Suppressor macrophage (primary cell): ENCODE results near the gene MRM2.

Experiments
- DNase-seq, 4 experiments: peaks; one replicate each; pipeline ENCODE4 v3.0.0-alpha.2; 2020 to 2022

Gene MRM2

DNA sequence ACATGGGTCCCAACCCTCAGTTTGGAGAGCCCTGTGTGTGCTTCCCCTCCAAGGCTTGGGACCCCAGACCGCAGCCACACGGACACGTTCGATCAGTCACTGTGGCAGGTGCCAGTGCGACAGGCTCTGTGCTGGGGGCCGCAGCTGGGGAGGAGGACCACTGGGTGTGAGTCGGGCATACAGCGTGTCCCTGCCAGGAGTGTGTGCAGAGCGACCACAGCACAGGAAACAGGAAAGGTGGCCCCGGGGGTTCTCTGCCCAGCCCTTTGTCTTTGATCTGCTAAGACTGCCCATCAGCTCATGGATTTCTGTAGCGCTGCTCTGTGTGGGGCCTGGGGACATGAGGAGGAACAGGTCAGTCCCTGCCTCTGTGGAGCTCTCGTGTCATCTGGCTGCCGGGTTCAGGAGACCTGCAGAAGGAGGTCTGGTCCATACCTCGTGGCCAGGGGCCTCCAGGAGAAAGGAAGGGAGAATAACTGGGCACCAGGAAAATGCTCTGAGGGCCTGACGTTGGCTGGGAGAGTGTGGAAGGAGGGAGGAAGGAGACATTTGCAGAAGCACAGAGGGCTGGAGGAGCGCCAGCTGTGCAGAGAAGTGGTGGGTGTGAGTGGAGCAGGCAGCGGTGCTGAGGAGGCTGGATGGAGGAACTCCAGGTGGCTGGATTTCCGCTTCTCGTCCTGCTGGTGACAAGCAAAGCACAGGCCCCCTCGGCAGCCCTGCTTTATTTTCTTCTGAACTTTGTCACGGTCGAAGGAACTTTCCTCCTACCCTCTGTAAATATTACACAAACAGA lies 4.1 kb upstream of the MRM2 start:
- peak; percentile 60 to 84 (median 76) for DNase-seq

DNA sequence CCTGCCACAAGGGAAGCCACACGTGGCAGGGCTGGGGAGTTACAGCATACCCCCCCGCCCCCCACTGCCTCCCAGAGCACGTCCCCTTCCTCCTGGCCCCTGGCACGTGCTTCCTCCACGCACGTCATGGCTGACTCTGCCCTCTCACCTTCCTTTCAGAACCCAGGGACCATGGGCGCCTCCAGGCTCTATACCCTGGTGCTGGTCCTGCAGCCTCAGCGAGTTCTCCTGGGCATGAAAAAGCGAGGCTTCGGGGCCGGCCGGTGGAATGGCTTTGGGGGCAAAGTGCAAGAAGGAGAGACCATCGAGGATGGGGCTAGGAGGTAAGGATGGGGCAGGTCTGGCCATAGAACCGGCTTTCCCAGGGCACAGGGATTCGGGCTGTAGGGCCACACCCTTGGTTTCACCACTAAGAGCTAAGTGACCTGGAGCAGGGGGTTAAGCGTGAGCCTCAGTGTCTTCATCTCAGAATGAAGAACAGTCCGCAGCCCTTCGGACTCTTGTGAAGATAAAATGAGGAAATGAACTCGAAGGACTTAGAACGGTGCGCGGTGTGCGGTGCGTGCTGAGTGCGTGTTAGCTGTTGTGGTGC lies 2.5 kb upstream of the MRM2 start:
- peak in 2 of 4 experiments; percentile 37 to 47 for DNase-seq

DNA sequence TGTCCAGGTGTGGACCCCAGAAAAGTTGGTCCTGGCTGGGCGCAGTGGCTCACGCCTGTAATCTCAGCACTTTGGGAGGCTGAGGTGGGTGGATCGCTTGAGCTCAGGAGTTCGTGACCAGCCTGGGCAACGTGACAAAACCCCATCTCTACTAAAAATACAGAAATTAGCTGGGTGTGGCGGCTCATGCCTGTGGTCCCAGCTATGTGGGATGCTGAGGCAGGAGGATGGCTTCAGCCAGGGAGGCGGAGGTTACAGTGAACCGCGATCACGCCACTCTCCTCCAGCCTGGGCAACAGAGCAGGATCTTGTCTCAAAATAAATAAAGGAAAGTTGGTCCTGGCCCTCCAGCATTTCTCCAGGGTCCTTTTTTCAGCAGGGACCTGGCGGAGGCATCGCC lies 1.5 kb upstream of the MRM2 start:
- DNase-seq: no peak

DNA sequence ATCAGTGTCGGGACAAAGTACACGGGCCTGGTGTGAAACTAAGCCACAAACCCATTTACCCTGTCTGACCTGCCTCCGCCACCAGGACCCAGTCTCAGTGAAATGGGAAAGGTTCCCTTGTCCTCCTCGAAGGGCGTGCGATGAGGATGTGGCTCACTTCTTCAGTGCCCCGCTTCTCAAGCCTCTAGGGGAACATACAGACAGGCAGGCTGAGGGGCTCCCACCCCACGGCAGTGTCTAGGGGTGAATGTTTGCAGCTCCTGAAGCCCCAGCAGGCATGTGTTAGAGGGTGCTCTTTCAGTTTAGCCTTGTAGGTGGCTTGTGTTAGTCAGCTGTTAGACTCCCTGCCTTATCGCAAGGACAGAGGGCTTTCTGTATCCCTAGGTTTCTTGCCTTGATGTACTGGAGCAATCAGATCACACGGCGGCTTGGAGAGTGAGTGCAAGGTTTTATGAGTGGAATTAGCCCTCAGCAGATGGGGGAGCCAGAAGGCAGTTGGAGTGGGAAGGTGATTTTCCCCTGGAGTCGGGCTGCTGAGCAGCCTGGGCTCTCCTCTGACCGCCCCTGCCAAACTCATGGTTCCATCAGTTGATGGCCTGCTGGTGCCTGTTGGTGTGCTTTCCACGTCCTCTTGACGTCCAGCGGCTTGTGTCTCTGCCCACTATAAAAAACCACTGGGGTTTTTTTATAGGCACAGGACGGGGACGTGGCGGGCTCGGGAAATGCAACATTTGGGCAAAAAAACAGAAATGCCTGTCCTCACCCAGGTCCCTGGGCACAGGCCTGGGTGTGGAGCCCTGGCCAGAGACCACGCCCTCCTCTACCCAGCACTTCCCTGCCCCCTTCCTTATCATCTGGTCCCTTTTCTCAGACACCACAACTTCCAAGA lies 780 bp upstream of the MRM2 start:
- DNase-seq: peak; percentile 32 to 54 (median 44)

DNA sequence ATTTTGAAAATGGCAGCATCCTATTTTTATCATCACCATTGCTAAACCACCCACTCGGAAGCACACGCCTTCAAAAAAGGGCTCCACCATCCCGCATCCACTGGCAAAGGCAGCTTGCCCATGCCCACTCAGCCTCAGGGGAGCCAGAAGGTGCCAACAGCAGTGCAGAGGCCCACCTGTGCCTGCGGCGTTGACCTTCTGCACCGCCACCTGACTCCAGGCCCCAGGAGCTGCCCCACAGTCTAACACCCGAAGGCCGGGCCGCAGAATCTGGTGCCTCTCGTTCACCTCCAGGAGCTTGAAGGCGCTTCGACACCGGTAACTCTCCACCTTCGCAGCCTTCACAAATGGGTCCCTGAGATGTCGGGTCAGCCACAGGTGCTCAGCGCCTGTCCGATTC lies 2.8 kb downstream of the MRM2 start:
- DNase-seq: no peak

DNA sequence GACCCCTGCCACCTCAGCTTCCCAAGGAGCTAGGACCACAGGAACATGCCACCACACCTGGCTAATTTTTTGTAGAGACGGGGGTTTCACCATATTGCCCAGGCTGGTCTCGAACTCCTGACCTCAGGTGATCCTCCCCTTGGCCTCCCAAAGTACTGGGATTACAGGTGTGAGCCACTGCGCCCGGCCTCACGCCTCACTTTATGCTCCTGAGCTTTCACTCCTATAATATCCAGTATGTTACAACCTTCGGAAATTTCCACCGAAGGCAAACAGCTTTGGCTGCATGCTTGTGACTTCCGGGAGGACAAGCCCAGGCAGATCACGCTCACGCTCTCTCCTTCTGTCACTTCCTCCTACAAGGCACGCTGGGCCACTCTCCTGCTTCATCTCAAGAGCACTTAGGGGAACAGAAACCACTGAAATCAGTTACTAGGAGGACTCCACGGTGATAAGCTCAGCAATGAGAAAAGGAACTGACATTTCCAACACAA lies 4.8 kb downstream of the MRM2 start:
- DNase-seq: peak; percentile 92 to 97 (median 96)

DNA sequence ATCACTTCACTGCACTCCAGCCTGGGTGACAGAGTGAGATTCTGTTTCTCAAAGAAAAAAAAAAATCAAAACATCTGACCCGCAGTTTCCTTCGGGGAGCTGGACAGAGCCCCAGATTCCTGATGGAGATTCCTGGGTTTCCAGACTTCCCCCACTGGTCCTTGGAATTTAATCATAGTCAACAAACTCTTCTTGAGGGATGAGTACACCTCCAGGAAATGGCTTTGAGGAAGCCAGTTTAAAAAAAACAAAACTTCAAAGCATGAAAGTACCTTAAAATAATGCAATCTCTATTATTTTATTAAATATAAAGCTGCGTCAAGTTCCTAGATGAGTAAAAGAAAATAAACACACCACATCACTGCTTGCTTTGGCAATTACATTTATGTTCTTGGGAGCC lies 8.1 kb downstream of the MRM2 start:
- no peak for DNase-seq

DNA sequence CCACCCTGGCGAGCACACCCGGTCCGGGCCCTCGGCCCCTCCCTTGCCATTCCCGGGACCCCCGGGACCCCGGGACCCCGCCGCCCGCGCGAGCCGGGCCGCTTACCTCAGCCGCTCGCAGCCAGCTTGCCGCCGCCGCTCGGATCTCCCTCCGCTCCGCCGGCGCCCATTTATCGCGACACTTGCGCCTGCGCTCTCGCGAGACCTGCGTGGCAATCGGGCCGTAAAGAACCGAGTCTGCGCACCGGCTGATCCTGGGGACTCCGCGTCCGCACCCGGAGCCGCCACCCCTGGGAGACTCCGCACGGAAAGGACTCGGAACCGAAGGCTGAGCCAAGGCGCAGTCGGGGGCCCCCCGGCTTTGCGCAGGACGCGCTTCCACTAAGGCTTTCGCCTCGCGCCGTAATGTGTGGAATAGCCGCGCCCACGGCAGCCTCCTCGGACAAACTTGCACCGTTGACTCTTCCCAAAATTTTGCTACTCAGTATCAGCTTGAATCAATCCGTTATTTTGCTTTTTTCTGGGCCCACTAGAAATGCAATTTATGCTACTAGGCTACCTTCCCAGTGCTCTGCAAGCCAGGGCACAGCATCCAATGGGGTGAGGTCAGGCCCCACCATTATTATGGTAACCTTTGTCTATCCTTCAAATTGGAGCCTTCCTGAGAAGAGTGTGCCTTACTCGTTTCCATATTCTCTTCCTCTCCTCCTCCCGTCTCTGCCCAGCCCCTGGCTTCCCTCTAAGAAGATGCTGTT lies 9.1 kb downstream of the MRM2 start, which contains the start of gene MAD1L1:
Gene MAD1L1 (minus strand): TSS at position 180 of the 755 bp plus-strand sequence. CDS start 2,812 bp downstream, outside the sequence.
- peak; percentile 91 to 97 (median 94) for DNase-seq

DNA sequence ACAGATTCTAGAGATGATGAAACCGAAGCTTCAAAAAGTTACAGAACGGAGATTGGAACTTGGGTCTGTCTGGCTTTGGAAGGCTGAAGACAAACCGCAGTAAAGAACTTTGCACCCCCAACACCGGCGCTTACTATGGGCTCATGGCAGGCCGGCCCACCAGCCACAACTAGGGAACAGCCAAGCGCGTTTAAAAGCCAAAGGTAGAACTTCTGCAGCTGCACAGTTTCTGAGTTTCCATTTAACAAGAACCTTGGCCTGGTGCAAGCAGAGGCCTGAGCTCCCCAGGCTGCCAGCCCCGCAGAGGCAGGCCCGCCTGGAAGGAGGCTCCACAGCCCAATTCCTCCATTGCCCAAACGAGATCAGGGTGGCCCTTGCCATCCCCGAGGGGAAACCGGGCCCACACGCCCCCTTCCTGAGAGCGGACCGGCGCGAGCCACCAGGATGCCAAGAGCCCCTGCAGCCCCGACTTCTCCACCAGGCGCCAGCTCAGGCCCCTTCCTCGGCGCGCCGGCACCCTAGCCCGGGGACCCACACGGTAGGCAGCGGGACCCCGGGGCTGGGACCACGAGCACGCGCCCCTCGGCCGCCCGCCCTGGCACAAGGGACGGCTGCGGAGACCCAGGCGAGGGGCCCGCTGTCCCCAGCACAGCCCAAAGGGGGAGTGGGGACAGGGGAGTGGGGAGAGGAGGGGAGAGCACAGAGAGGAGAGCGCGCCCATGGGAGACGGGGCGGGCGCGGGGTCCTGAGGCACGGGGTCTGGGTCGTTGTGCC lies 9.8 kb downstream of the MRM2 start:
- DNase-seq: peak; percentile 33 to 57 (median 38)

DNA sequence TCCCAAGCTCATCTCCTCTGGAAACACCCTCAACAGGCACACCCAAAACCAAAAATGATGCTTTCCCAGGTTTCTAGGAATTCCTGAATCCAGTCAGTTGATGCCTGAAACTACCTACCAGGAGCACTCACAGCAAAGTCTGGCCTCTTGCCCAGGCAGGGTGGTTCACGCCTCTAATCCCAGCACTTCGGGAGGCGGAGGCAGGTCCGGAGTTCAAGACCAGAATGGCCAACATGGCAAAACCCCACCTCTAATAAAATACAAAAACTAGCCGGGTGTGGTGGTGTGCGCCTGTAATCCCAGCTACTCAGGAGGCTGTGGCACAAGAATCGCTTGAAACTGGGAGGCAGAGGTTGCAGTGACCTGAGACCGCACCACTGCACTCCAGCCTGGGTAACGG lies 11.1 kb downstream of the MRM2 start:
- DNase-seq: no peak

DNA sequence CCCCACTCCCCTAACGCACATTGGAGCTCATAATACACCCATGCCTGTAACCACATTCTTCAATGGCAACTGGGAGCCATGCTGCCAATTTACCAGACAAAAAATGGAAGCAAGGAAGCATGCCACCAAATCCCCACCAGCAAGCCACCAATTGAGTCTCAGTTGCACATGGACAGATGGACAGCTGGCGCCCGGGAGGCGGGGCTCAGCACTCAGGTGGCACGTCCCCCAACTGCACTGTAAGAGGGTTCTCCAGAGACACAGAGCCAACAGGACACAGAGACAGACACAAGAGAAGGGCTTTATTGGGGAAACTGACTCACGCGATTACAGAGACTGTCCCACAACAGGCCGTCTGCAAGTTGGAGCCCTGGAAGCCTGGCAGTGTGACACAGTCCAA lies 11.8 kb downstream of the MRM2 start:
- DNase-seq: no peak

DNA sequence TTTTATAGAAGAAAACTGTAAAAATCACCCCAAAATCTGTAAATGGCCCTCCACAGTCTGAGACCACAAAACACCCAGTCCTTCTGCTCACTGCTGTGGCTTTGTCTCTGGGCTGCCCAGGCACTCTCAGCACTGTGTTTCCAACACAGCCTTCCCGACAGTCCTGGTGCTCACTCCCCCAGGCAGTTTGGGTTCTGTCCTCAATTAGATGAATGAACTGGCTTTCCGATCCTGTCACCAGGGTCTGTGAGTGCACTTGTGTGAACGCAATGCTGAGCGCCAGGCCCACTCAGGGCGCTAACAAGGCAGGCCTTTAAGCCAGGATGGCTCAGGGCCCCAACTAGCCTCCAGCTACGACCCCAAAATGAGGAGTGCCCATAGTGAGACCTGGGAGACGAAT lies 12.5 kb downstream of the MRM2 start:
- DNase-seq: no peak

DNA sequence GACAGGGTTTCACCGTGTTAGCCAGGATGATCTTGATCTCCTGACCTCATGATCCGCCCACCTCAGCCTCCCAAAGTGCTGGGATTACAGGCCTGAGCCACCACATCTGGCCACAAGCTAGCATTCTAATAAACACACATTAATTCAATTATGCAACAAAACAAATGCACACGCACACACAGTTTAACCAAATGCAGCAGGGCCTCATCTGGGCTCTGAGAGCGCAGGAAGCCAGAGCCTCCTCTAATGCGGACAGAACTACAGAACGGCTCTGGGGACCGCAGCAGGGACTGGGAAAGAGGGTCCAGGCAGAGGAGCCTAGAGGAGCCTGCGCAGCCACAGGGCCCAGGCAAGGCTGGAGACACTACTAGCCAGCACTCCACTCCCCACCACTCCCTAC lies 13.1 kb downstream of the MRM2 start:
- DNase-seq: no peak

DNA sequence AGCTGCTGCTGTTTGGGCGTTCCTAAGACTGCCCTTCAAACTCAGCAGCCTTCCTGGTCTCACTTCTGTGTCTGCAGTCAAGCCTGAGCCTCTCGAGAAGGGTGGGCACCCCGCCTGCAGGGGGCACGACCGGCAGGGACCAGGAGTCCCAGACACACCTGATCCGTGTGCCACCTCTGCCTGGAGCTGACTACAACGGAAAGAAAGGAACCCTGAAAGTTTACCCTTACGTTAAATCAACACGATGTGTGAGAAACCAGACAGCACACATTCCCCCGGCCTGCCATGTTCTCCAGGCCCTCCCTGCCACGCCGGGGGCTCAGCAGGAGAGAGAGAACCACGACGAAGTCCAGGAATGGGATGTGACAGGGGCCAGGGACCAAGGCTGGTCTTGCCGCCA lies 14.3 kb downstream of the MRM2 start:
- DNase-seq: no peak

DNA sequence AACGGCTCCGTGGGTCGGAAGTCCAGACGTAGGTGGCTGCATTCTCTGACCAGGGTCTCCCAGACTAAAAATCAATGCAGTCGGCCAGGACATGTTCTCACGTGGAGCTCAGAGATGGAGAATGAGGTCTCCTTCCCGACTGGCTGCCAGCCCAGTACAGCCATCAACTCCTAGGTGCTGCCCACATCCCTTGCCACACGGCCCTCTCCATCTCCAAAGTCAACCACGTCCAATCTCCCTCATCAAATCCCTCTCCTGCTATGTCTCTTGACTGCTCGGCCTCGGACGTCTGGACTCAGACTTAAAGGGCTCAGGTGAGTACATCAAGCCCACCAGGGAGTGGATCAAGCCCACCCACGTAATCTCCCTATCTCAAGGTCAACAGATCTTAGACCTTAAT lies 16.2 kb downstream of the MRM2 start:
- no peak for DNase-seq

DNA sequence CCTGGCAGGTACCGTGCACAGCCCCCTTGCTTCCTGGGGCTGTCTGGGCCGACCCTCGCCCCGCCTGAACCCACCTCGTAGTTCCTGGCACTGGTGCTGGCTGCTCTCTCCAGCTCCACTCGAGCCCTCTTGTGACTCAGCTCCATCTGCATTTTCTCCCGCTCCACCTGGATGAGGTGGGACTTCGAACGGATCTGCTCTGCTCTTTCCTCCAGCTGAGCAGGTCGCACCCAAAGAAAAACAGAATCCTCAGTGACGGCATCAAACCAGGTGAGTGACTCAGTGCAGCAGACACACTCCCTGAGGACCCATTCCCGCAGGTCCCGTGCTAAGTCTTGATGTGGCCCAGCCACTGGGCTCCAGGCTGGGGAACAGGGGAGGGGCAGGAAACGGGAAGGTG lies 16.7 kb downstream of the MRM2 start:
- no peak for DNase-seq

DNA sequence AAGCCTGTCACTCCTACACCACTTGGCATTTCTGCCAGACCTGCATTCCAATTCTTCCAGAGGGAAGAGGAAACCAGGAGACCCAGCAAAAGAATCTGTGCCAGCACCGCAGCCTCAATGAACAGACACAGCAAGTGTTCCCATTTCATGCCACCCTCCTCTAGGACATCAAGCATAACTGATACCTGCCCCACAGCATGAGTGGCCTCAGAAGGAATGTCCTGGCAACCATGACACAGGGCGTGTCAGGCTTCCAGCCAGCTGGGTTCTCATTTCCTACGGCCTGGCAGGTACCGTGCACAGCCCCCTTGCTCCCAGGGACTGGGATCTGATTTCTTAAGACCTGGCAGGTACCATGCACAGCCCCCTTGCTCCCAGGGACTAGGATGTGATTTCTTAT lies 17.1 kb downstream of the MRM2 start:
- DNase-seq: no peak

DNA sequence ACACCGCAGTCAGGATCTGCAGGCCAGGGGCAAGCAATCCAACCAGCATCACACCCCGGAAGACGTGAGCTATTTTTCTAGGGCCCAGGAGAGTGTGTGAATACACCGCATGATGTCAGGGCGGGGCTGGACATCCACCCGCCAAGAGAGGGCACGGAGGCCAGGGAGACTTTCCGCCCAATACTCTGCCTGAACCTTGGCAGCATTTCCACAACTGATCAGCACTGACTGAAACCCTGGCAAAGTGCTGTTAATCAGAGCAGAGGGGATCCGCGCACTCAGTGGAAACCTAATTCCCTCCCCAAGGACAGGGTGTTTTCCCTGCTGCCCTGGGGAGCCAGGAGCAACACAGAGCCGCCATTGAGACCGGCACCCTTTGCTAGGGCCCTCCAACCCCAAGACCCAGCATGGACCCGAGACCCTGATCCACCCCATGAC lies 17.5 kb downstream of the MRM2 start:
- DNase-seq: no peak

DNA sequence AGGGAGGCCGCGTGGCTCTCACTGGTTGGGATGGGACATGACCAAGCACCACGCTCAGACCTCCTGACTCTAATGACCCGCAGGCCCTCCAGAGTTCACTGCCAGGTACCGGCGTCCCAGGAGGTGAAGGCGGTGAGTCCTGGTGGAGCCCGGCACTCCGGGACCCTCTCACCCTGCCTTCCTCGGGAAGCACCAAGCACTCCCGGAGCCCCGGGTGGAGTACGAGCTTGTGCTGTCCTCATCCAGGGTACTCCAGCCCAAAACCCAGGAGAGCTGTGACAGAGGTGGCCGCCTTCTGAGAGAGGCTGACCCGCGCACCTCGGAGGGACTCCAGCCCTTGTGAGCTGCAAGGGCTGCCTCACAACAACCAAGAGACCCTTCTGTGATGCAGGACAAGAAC lies 18.7 kb downstream of the MRM2 start:
- no peak for DNase-seq

DNA sequence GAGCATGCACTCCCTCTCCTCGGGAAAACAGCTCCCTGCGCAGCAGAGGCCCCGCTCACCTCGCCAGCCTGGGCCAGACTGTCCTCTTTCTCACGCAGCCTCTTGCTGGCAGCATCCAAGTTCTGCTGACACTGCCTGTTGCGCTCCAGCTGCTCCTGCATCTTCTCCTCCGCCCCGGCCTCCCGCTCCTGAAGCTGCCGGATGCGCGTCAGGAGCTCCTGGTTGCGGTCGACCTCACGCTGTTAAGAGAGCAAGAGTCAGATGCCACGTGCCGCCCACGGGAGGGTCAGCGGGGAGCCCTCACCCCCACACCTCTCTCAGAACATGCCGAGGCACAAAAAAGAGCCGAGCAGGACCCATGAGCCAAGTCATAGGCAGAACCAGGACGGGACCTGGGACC lies 19.5 kb downstream of the MRM2 start:
- no peak for DNase-seq

DNA sequence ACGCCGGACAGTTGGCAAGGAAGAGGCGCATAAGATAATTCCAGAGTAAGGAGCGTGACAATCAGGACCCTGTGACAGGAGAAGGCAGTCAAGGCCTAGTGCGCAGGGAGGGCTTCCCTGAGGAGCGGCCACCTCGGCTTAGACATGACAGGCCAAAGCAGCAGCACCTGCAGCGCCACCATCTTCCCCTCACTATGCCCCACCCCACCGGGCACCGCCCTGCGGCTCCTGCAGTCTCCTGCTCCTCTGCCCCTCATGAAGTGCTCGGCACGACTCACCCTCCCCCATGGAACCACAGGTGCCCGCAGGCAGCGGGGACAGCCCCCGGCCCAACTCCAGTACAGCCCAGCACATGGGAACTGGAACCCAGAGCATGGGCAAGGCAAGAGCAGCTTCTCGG lies 21.1 kb downstream of the MRM2 start:
- DNase-seq: no peak

DNA sequence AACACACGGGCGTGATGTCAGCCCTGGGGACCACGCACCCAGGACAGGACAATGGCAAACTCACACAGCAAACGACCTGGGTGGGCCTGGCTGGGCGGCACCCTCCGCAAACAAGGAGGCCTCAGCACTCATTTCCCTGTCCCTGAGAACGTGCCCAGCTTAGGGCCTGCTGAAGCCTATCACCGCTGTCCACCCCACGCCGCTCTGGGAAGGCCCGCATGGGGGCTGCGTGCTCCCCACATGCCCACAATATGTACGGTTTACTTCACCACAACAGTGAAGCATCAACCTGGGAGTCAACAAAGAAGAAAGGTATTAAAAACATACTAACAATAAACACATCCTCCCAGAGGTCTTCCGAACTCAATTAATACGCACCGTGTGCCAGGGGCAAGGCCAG lies 21.5 kb downstream of the MRM2 start:
- DNase-seq: no peak
